Left colon (tissue), 2 donors: ENCODE data around the gene JOSD1. TPM values are rescaled to one million over a fixed set of nuclear protein-coding genes. Genes with fewer than 3 reads are reported as not detected.
A peak's percentile ranks its signal among the peaks of the same experiment; 100 is the strongest.

Source experiments
- ATAC-seq: fragments of 200-7000 bp; cut with Tn5 transposase; one replicate; pipeline ENCODE4 v1.9.1; 2020; ENCODE audit warnings: mild to moderate bottlenecking, moderate library complexity
- DNase-seq, 2 donors: peaks; one replicate each; pipeline ENCODE4 v3.0.0-alpha.2; 2020
- intact Hi-C, 2 donors: fragments of 100-400 bp; cut with DNase I in 1 of 2; cut with micrococcal nuclease in 1 of 2; formaldehyde crosslinking; loops; one replicate each; pipeline versions ENCODE4 v1.11.2 to v1.14.0; 2022; cut with DNase I, micrococcal nuclease
- long read RNA-seq: library from polyadenylated mRNA; unstranded; transcript quantifications from one replicate; pipeline ENCODE4 v2.0.0, GENCODE V29; 2021
- total RNA-seq, 2 donors: library from RNA; stranded (reverse); fragmentation: NEBNext Ultra II Directional; extraction: Animal tissue kit (Norgen Biotek cat#: 25700); gene quantifications; one replicate each; pipeline ENCODE4 v1.2.1, GENCODE V29; 2021
- donor health status: DM: no; HTN: no; CAD: no.
- donor health status: DM: yes; HTN: yes; CAD: no.

JOSD1 gene
- total RNA-seq = 100 to 1,000 TPM in 1 of 2 donors, 10 to 100 TPM in 1; 93.1 to 144 TPM
- long read RNA-seq, transcript JOSD1-201 (4 exons, 3,648 nt) = minor isoform, 14 of 248 reads
- long read RNA-seq, transcript JOSD1-207 (2 exons, 467 nt) = major isoform, 205 of 248 reads
- long read RNA-seq, partial matches to known transcripts = 0 of 248 reads
- long read RNA-seq, other reads (novel, unspliced or antisense) = 29 of 248 reads

DNA sequence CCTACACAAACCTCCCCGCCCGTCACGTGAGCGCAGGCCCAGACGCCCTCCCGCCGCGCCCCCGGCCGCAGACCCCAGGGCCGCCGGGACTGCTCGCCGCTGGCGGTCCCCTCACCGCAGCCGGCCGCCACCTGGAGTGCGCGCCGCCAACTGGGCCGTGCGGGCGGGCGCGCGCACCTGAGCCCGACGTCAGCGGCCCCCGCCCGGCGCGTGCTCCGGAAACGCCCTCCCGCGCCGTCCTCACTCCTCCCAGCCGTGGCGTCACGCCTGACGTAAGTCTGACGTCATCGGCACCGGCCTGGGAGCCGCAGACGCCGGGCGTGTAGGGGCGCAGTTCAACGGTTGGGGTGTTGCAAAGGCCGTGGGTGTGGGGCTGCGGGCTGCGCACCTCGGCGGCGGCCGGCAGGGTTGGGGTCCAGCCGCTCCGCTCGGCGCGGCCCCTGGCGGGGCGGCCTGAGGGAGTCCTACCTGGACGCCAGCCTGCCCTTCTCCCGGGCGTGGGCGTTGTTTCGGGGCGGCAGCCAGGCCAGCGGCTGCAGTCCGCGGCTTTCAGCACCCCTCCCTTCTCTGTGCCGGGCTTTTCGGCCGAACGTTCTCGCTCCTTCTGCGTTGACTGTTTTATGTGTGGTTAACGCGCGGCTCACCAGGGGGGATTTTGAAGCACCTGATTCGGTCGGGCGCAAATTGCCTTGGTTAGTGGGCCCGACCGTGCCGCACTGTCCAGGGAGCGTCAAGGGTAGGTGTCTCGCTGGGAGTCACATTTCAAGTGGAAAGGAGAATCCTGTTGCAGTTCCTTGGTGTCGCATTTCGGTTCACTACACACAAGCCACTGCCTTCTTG lies at the start of gene JOSD1:
Gene JOSD1, minus strand, starts transcription at position 155 of the 840 bp plus-strand sequence. CDS start 956 bp downstream, outside the sequence.
- DNase-seq (peak; percentile 94 to 98), ATAC-seq (peak; percentile 58)
- intact Hi-C loops = no loop called here

DNA sequence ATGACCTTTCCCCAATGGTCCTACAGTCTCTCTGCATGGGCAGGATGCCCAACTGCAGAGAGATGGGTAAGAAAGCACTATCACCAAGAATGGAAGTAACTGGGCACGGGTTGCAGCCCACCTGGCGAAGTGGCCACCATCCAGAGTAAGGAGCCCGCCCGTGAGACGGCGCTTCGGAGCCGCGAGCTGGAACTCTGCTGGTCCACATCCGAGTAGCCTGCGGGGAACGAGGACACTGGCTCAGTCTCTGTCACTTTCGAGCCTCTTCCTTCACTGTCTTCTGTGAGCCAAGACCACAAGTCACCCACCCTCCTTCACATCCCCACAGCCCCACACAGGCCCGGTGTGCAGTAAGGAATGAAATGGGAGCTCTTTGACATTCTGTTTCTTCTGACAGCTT lies 49.4 kb upstream of the JOSD1 start:
- no peak for DNase-seq
- ATAC-seq = no peak
- intact Hi-C loops = no loop called here

DNA sequence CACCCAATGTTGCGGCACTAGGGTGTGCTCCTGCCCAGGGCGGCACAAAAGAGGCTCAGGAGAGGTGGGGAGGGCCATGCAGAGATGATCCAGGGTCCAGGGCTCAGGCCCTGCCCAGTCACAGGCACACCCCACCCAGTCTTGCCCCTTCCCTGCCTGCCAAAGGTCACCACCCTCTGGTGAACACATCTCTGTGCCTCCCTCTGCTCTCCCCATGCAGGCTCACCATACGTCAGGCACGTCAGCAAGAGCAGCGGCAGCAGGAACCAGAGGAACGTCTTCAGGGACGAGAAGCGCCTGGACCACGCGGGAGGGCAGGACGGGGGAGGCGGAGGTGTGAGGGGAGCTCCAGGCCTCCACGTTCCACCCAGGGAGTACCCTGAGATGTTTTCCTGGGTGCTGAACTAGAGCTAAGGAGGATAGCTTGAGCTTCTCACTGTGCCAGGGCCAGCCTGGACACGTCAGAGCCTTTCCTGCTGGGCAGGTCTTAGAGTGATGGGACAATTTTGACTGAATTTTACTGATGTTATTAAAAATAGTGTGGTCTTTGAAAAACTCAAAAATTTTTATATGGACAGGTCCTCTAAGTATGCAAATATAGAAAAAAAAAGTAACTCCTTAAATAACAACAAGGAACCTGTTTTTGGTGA lies 47.9 kb upstream of the JOSD1 start:
- no peak for DNase-seq
- ATAC-seq = no peak
- intact Hi-C loops = no loop called here

DNA sequence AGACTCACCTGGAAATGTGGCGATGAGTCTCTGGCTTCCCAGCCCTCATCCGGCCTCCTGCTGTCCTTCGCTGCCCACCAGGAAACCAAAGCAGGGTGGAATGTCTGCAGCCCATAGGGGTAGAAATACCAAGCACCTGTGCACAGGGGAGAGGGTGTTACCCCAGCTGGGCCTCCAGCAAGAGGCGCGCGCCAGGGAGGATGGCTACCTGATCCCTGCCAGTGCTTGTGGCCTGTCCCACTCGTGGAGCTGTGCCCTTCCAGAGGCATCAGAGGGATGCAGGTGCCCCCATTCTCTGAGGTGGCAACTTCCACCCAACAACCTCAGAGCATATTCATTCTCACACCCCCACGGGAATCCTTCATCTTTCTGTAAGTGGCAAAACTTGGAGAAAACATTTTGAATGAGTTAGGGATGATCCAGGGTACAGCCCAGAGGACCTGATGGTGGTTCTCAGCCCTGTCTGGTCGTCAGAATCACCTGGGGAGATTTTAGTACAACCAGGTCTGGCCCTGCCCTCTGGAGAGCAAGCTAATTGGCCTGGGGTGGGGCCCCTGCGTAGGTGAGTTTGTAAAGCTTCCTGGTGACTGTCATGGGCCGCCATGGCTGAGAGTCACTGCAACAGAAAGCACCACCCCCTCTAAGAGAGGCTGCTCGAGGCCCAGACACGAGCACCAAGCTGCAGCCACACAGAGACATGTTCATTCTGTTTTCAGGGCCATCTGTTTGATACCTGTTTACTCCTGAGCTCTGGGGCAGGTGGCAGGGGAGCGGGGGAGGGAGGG lies 45.1 kb upstream of the JOSD1 start:
- intact Hi-C loops = no loop called here
- DNase-seq (peak; percentile 65 to 69), ATAC-seq (peak; percentile 89)

DNA sequence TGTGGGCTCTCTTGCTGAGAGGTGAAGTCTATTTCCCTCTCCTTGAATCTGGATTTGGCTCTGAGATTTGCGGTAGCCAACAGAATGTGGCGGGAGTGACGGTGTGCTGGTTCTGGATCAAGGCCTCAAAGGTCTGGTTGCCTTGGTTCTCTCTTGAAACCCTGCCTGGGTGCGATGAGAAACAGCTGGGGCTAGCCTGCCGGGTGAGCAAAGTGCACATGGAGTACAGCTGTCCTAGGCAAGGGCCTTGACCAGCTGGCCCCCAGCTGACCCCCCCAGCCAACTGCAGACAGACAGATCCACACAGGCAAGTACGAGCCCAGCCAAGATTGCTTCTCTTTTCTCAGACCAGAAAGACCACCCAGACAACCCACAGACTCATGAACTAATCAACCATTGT lies 44.2 kb upstream of the JOSD1 start:
- ATAC-seq (no peak), DNase-seq (no peak)
- intact Hi-C loops = no loop called here

DNA sequence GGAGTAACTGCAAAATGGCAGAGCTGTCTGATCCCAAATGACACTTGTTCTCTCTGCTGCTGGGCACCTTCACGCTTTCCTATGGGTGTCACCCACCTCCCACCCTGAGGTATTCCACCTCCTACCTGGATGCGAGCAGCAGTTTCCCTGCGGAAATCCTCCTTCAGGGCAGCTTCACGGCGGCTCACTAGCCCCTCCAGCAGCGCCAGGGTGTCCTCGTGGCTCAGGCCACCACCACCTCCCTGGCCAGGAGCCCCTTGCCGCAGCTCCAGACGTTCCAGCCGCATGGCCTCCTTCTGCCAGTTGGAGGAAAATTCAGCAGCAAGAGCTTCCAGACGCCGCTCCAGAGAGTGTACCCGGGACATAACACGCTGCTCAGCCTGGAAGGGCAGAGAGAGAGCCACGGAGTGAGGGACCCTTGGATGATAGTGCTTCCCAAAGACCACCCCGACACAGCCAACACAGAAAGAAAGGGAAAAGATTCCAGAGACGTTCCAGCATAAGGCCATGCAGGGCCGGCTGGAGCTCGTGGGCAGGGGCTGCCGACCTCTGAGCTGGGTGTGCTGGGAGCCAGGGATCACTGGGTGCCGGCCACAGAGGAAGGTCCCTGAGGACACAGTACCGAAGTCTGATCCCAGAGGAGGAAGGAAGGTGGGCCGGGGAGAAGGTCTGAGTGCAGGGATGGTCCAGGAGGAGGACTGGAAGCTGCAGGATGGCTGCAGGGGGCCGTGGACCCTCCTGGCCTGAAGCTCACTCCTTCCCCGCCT lies 41.6 kb upstream of the JOSD1 start:
- no peak for DNase-seq
- intact Hi-C loops = no loop called here
- no peak for ATAC-seq

DNA sequence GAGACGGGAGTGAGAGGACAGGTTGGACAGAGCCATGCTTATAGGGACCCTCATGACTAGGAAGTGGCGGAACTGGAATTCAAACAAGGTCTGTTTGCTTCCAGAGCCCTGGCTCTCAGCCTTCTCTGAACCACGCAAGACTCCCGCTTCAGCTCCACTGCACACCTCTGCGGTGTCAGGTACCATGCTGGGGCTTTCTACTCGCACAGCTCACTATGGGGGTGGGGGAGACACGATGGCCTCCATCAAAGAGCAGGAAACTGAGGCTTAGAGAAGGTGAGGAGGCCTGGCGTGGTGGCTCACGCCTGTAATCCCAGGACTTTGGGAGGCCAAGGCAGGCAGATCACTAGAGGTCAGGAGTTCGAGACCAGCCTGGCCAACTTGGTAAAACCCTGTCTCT lies 40.8 kb upstream of the JOSD1 start:
- intact Hi-C loops = no loop called here
- ATAC-seq (no peak), DNase-seq (no peak)

DNA sequence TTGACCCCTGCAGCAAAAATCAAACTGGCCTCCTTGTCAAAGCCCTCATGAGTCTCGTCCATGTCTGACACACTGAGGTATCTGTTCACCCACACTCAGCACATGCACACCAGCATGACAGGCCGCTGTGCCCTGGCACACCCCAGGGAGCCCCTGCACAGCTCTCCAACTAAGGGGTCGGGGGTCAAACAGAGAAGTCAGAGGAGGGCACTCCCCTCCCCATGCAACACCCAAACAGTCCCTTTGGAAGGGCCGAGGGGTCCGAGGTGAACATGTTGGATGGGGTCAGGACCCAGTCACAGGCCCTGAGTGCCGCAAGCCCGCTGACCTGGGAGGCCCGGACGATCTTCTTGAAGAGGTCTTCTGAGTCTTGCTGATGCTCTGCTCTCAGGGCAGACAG lies 40.4 kb upstream of the JOSD1 start:
- ATAC-seq (no peak), DNase-seq (no peak)
- intact Hi-C loops = no loop called here

DNA sequence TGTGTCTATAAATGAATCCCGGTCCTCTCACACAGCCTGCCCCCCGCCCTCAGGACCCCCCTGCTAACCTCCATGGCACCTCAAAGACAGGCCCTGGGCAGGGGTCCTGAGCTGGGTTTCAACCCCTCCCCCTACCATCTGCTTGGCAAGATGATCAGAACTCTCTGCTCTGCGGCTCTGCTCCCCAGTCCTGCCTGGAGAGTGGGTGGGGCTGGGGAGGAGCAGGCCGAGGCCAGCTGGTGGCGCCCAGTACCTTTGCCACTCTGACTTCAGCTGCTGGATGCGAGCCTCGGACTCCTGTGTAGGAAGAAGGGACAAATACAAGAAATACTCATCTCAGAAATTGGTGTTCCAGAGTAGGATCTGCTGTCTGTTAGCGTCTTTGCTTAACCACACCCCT lies 40.0 kb upstream of the JOSD1 start:
- ATAC-seq = peak; percentile 41
- intact Hi-C loops = no loop called here
- no peak for DNase-seq

DNA sequence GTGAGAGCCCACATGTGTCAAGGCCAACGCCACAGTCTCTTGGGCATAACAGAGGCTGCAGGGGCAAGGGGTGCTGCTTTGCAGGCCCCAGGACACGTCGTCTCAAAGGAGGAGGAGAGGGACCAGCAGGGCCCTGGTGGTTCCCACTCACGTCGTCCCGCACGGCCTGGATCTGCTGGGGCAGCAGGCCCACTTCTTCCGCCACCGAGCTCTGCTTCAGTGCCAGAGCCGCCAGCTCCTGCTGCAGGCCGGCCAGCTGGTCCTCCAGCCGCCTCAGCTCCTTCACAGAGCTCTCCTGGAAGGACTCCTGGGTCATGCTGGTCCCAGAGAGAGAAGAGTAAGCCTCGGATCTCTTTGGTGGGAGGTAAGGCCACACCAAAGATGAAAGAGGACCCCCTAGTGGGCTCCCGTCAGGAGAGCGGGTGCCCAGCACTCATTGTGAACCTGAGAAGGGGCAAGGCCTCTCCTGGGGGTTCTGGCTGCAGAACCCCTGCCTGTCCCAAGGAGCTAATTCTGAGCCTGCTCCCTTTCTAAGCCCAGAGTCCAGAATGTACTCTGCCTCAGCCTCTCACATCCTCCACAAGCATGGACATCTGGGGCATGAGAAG lies 39.5 kb upstream of the JOSD1 start:
- no peak for DNase-seq
- no peak for ATAC-seq
- intact Hi-C loops = no loop called here

DNA sequence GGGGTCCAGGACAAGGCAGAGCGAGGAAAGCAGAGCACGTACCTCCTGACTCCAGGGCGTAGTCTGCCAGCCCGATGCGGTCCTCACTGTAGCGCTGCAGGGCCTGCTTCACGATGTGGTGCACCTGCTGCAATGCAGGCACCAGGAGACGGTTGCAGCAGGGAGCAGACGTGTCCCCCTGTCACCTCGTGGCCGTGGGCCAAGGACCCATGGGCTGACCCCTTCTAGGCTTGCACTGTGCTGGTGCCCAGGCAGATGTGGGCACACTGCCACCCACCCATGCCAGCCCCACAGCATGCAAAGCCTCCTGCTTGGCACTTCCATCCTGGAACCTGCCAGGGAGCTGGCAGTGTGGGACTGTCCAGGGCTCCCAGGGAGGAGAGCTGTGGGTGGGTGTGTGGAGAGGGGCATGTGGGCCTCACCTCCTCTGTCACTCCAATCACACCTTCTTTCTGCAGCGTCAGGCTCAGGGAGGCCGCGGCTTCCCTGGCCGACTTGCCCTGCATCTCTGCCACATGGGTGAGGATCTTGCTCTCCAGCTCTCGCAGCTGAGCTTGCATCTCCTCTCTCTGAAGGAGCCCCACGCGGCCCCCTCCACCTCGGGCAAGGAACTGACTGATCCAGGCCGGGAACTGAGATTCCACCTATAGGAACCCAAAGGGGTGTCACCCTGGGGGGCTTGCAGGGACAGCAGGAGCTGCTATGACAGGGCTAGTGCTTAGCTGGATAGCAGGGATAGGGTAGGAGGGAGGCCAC lies 38.7 kb upstream of the JOSD1 start:
- intact Hi-C loops = no loop called here
- DNase-seq (no peak), ATAC-seq (no peak)

DNA sequence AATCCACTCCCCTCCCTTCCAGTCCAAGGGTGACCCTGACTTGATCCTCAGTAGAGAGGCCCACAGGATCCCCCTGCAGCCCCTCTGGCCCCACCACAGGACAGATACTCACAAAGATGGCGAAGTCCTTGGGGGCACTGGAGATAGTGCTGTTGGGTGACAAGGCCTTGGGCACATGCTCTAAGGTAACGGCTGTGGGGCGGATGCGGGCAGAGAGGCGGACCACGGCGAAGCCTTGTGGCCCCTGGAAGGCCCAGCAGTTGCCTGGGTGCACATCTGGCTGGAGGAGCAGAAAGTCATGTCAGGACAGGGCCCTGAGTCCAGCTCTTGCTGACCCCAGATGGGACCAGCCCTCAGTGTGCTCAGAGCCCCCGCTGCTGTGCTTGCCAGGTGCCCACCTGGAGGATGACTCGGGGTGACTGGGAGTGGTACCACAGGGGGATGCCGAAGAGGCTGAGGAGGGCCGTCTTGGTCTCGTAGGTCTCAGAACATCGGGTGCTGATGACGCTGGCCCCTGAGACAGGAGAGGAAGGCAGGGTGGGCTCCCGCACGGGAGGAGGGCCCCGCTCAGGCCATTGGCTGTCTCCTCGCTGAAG lies 37.8 kb upstream of the JOSD1 start:
- intact Hi-C loops = no loop called here
- DNase-seq = no peak
- ATAC-seq = no peak

DNA sequence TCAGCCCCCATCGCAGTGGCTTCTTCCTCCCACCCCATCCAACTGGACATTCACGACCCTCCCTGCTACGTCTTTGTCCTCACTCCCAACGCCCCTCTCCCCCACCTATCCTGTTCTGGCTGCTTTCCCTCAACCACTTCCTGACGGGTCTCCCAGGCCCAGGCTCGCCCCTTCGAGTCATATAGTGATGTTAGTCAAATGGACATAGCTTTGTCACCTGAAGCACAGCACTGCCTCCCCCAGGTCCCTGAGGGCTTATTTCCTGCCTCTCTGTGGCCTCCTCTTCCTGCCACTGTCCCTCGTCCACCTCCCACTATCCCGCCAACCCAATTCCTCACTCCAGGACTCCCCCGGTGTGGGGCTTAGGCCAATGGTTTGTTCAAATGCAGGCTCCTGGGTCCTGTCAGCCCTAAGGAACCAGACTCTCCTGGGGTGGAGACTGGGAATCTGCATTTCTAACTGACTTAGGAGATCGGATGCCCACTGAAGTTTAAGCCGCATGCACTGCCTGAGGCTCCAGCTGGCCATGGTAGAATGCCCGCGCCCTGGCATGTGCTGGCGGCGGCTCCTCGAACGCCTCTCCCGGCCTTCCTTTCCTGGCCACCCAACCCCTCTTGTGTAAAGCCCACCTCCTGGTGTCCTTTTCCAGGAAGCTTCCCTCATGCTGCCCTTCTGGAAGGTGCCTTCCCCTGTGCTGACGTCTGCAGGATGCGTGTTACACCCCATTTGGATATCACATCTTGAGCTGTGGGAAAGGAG lies 36.7 kb upstream of the JOSD1 start:
- intact Hi-C loops = no loop called here
- ATAC-seq (no peak), DNase-seq (no peak)

DNA sequence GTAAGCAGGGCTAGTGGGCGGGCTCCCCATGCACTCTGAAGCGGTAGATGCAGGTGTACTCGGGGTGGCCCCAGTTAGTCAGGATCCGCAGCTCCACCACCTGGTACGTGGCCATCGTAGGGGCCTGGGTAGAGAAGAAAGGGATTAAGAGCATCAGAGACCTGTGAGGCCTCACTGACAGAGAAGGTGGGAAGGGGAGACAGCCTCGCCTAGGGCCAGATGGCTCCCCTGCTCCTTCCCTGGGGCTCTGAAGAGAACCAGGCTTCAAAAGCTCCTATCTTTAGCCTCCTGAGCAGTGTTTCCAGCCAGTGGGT lies 35.5 kb upstream of the JOSD1 start:
- no peak for ATAC-seq
- no peak for DNase-seq
- intact Hi-C loops = no loop called here

DNA sequence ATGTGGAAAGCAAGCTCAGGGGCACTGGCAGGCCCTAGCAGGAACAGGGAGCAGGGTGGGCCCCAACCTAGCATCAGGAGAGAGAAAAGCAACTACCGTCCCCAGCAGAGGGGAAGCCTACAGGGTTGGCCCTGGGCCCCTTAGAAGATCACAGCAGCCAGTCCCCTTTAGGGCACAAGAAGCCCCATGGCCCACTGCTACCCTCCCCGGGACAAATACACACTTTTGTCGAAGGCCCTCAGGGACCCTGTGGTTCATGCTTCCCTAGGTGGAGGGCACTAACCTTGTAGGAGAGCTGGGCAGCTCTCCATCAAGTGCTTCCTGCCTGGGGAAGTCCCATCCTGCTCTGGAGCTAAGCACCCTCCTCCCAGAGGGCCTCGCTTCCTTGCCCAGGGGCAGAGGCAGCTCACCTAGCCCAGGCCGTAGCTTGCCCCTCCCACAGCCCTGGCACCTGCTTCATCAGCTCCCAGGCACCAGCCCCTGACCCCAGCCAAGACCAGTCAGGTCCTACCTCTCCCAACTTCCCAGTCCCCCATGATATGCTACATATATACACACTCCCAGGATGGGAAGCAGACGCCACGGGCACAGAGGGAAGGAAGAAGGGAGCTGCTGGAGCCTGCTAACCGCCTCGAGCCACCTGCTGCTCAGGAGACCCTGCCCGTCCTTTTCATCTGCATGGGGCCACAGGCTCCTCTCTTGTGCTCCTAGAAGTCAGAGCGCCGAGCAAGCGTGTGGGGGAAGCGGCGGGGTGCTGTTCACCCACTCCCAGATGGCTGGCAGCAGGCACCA lies 34.9 kb upstream of the JOSD1 start:
- ATAC-seq = no peak
- peak in 1 of 2 donors; percentile 21 for DNase-seq
- intact Hi-C loops = no loop called here

DNA sequence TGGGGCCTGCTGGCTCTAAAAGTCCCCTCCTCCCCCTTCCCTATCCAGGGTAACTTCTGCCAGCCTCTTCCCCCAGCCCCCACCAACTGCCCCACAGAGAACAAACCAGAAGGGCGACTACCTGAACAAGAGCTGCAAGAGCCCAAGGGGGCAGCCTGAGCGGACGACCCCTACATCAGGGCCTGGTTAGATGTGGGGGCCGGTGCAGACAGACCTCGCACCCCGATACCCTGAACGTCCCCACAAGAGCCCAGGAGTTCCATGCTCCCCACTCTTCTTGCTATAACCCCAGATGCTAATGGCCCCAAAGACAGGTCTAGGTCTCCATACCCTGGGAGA lies 34.4 kb upstream of the JOSD1 start:
- intact Hi-C loops = no loop called here

More for the DNA sequence above, 34.4 kb upstream of the JOSD1 start:
- DNase-seq (peak in 1 of 2 donors; percentile 20), ATAC-seq (no peak)
